GM21423 (cell line): ENCODE results near the gene CDH18.

ENCODE experiments used
- ATAC-seq: cut with Tn5 transposase; IDR thresholded peaks from one replicate; pipeline ENCODE4 v1.9.1; 2021; ENCODE audit warnings: mild to moderate bottlenecking, moderate library complexity; ENCODE audit not compliant: unreplicated experiment

Gene CDH18

DNA sequence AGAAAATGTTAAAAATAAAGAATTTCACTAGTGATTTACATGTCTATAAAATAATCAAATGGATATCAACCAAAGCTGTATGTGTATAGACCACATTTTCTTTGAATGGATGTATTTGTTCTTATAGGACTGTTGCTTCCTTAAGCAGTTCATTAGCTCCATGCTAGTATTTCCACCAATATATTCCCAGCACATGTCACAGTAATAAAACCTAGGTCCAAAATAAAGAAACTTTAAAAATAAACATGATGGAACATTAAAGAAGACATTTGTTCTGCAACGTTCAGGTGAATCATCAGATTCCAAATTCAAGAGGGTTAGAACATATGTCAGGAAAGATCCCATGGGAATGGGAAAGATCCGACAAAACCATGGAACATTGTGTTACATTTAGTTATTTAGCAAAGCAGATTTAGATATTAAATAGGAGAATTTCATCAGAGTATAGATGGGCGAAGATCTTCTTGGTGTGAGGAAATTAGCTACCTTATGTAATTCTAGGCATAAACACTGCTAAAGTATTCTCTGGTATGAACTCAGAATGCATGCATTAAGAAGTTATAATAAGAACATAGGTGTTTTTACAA lies 490.7 kb downstream of the CDH18 start:
- no peak for ATAC-seq

DNA sequence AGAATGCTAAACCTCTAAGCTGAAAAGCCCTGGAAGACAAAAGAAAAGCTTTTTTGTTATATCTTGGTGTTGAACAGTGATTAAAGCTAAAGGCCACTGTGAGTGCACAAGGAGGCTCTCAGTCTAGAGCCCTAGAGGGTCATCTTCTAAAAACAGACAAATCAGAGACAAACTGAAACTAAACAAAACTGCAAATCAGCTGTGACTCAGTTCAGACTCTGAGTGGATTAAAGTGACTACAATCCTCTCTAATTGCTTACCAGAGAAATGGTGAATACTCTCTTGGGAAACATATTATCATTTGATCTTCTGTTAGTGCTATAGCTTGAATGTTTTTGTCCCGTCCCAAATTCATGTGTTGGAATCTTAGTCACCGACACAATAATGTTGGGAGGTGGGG lies 491.9 kb downstream of the CDH18 start:
- no peak for ATAC-seq

DNA sequence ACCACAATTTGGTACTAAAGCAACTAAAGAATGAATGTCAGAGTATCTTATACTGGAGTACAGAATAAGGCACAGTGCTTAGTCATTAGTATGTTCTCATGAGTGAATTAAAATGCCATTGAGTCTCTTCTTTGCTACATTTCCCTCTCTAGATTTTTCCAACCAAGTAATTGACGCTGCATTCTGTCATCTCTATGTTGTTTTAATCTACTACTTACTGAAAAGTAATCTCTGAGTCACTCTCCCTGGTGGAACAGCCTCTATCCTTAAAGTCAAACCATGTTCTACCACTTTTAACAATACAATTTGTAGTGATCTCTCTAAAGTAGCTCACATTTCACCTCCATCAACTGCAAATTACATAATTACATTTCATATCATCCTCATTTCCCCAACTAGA lies 495.1 kb downstream of the CDH18 start:
- no peak for ATAC-seq

DNA sequence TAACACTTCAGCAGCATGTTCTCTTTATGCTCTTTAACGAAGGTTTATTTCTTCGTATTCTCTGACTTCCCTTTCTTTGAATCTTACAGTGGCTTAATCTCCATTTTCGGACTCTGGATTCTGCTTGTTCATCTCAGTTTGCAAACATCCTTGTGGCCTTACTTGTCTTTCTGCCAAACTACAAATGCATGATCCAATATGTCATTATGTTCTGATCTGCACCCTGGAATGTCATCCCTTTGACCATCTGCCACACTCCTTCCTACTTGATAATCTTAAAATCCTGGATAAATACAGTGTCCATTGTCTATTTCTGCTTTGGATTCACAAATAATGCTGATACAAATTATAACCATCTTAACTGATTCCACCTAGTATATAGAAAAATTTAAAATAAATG lies 499.2 kb downstream of the CDH18 start:
- ATAC-seq: no peak

DNA sequence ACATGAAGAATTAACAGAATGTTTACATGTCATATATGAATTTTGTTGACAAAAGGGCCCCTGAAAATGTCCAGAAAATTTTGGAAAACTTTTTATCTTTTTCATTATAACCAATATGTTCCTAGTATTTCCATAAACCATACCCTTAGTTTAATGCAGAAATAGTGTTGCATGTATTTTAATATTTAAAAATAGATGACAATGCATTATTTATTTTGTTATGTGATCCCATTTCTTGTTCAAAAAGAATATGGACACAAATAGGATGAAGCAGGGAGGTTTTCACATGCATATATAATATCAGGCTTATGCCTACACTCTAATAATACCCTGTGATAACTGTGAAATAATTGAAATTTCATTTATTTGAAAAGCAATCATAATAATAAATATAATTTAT lies 500.5 kb downstream of the CDH18 start:
- ATAC-seq: no peak

DNA sequence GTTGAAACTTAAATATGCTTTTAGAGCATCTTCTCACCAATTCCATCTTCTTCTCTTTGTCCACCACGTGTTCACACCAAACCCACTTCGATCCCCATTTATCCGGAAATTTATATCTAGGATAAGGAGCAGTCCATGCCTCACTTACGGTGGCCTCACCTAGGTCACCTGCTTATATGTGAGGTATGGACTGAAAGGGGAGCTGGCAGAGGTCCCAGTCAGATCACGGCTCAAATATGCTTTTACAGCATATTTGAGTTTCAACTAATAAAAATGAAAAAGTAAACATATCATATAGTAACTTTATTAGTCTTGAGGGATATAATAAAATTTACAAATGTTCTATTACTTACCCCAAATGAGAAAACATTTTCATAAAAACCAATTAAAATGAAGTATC lies 508.4 kb downstream of the CDH18 start:
- ATAC-seq: no peak

DNA sequence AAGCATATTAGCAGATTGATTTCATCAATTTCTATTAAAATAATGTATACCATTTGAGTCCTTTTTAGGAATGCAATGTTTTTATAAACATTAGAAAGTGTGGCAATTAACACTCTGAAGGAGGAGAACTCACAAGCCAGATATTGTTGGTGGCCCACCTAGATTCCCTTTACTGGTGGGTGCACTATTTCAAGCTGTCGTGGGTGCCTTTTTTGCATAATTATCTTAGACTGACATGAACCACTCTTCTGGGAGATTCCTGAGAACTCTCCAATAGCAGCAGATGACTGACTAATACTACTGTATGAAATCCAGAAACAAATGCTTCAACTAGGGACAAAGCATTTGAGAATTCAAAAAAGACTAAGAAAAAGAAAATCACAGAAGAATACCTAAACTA lies 526.0 kb downstream of the CDH18 start:
- ATAC-seq: no peak

DNA sequence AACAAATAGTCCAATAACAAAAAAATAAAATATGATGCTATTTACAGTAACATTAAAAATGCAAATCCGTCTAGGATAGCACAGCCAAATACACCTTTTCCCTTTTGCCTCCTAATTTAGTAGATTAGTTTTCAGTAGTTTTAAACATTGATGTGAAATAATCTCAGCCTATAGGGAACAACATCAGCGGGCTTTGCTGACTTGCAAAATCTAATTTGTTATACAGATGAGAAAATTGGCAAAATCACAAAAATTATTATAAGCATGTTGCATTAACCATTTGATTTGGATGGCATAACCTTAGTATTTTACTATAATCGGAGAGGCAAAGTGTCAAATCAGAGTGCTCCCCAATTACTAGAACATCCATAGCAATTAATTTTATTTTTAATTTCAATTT lies 563.5 kb downstream of the CDH18 start:
- no peak for ATAC-seq
